Measurements from ENCODE around the gene FNDC5.

Gene FNDC5

DNA sequence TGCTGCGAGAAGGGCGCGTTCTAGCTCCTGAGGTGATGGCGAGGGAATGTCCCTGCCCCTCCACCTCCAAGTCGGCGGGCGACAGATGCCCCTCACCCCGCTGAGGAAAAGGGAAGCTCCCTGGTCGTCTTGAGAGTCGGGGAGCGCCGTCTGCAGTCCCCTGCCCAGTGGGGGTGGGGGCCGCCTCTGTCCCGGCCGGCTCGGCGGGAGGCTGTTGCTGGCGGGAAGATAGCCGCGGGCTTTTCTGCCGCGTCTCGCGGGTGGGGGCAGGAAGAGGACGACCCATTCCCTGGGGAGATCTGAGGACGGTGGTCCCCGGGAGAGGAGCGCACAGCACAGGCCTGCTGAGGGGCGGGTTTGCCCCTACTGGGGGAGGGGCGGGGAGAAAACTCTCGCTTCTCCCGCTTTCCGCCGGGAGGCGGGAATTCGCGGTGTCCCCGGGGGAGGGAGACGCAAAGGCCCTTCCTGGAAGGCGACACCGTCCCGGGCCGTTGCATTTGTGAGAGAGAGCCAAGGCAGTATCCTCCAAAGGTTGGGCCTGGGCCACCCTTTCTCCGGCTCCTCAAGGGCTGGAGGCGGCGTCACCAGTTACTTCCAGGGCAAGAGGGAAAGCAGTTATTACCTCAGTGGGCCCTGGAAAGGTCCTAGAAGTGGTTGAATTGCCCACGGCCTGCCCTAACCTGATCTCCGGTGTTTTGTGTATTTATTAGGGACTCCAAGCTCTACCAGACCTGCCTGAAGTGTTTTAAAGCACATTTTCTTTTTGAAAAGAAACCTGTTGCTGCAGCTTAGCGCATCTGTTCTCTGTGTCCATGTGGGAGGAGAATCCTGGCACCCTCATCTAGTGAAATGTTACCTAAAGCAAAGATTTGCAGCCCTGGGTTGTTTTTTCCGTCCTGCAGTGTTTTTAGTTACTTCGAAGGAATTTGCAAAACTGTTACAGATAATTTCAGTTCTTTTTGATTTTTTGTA, 52.6 kb downstream of the FNDC5 start:
- no peak for FAIRE-seq

DNA sequence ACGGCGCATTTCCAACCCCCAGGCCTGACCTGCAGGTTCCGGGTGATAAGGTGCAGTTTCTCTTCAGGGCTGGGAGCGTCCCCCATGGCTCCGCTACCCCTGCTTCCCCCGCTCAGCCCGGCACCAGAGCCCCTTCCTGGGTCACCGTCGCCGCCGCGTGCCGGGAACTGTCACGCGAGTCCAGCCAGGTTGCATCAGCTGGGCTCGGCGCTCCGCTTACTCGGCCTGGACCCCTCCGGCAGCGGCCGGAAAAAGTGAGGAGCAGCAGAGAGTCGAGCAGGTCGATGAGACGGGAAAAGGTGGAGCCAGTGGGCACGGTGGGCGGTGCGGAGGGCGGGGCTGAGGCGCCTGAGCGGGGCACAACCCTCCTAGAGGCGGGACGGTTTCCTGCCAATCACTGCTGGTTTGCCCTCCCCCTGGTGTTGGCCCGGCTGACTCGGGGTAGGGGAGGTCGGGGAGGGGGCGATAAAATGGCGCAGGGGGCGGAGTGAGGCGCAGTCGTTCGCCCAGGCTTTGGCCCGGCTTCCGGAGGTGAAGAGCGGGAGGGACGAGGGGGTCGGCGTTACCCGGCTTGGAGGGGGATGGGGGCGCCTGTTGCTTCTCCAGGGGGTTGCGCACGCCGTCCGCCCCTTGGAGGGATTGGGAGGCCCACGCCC, 53.4 kb downstream of the FNDC5 start, which contains the start of the genes S100PBP and YARS1:
TSS of gene S100PBP (plus strand) at position 495 of the 656 bp plus-strand sequence. CDS start 8,447 bp downstream, outside the sequence.
TSS of gene YARS1 (minus strand) at position 200 of the 656 bp plus-strand sequence. CDS start at position 86, 114 bp downstream.
- DNase-seq (ENCODE audit: insufficient read length, low spot score) (peak; percentile 93), FAIRE-seq (peak; percentile 95)

More for the DNA sequence above, 52.6 kb downstream of the FNDC5 start:
- DNase-seq (ENCODE audit: insufficient read length, low spot score): peak; percentile 67

DNA sequence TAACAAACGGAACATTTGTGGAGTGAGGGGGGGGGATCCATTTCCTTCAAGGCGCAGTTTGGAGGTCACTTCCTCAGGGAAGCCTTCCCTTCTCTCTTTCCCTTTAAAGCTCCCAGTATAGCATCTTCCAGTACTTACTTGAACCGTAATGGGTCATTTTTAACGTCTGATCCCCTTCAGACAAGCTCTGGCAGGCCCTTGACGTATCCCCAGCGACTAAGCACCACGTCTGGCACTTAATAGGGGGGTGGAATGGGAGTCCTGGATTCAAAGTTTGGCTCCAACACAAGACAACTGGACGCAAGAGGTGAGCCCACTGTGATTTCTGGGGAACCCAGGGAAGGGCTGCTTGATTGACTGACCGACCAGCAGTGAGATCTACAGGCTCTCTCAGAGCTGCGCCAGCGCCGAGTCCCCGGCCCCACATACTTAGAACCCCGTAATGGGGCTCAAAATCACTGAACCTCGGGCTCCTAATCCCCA, 54.0 kb downstream of the FNDC5 start:
- FAIRE-seq (no peak), DNase-seq (ENCODE audit: insufficient read length, low spot score) (no peak)

DNA sequence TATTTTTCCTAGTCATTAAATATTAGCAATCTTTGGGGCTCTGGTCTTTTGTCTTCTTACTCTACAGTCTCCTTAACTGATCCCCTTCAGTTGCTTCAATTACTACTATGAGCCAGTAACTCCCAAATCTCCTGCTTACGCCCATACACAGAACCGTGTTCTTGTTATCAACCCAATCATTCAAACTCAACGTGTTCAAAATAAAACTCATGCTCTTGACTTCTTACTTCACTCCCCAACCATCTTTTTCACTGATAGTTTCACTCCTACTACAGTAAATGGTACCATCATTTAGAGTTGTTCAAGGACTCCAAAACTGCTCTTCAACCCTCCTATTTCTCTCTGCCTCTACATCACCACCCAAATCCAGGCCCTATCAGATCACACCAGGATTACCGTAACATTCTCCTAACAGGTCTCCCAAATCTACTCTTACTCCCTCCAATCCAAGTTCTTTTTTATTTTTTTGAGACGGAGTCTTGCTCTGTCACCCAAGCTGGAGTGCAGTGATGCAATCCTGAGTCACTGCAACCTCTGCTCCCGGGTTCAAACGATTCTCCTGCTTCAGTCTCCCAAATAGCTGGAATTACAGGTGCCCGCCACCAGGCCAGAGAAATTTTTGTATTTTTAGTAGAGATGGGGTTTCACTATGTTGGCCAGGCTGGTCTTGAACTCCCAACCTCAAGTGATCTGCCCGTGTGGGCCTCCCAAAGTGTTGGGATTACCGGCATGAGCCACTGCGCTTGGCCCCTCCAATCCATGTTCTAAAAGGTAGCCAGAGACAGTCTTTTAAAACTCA, 56.6 kb downstream of the FNDC5 start:
- DNase-seq (ENCODE audit: insufficient read length, low spot score): no peak
- FAIRE-seq: no peak
